ACHN (cell line): ENCODE measurements around the gene AGAP1.
"Not testable (repeated sequence)": the region's sequence is repeated elsewhere in the genome, so short reads cannot be mapped to it uniquely, and the experiment has no call there.

Experiments used
- DNase-seq: peaks from one replicate; pipeline ENCODE4 v3.0.0-alpha.2; 2015
- in situ Hi-C: cut with HindIII; loops from 2 replicates; pipeline ENCODE4 v1.10.0; 2017; ENCODE audit warnings: low sequenced_read_pairs, low pct_ligation_motif_present, low pct_unique_long_range_greater_than_20kb

The AGAP1 gene

DNA sequence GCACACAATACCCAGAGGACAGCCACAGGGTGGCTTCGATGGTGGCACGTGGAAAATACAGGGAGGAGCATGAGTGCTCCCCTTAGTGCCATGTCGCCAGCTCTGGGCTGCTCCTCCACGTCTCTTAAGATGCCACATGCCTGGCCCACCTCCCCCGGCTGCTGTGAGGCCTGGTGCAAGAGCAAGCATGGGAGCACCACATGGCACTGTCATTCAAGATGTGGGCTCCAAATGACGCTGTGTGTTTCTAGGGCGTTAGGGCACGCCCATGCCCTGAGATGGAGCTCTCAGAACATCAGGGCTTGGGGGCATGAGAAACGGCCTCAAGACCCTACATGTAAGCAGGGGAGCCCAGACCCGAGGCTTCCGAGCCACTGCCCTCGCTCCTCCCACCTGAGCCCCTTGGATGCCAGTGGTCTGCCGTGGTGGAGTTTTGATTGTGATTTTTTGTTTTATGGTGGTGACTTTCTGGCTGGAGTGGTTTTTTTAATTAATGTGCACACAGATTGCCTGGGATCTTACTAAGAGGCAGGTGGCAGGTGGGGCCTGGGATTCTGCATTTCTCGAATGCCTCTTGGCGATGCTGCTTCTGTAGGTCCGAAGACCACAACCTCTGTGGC, 435.0 kb downstream of the AGAP1 start:
- in situ Hi-C loops: no loop called here
- no peak for DNase-seq

DNA sequence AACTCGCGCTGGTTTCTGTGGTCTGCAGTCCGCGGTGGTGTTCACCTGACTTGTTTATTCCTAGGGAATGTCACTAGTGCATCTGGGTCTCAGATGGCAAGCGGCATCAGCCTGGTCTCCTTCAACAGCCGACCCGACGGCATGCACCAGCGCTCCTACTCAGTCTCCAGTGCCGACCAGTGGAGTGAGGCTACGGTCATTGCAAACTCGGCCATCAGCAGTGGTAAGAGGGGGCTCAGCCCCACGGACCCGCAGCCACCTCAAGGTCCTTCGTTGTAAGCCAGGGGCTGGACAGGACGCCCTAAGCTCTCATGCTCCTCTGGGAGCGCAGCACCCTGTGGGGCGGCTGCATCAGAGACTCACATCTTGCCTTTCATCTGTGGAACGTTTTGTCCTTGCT, 436.9 kb downstream of the AGAP1 start:
- no peak for DNase-seq
- in situ Hi-C loops: no loop called here

DNA sequence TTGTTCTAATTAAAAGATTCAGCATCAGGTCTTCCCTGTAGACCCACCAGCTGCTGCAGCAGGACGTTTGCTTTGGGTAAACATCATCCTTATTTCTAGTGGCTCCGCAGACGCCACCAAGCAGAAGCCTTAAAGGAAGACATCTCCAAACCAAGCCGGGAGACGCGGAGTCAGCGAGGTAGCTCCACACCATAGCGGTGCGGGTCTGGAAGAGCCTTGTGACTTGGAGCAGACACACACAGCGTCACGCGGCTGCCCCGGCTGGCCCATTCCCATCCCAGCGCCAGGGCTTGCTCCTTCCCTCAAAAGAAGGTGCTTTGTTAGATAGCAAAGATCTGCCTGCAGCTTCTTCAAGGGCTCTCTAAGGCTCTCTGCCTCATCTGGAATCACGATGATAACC, 437.8 kb downstream of the AGAP1 start:
- in situ Hi-C loops: no loop called here
- DNase-seq: no peak

DNA sequence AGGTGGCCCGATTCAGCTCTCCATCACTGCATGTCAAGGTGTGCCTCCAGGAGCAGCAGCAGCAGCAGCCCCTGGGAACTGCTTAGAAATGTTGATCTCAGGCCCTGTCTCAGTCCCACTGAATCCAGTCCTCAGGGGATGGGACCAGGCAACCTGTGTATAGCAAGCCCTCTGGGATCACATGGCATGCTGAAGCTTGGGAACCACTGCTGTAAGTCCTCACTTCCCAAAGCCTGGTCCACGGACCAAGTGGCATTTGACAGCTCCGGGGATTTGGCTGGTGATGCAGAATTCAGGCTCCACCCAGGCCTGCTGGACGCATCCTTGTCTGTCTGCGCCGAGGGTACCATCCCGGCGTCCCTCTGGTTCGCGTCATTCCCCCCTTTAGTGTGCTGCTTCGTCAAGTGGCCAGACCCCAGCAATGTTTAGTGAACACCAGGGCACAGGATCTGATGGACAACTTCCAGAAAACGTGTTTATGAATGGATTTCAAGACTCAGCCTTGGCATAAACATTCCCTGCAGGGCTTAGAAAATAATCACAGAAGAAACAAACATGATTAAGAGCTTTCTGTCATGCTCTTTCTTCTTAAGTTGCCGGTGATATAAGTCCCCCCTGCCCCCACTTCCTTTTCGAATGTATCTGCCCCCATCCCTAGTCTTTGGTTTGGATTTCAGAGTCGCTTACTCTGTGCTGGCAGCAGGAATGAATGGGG, 440.4 kb downstream of the AGAP1 start:
- DNase-seq: no peak
- in situ Hi-C loops: no loop called here

DNA sequence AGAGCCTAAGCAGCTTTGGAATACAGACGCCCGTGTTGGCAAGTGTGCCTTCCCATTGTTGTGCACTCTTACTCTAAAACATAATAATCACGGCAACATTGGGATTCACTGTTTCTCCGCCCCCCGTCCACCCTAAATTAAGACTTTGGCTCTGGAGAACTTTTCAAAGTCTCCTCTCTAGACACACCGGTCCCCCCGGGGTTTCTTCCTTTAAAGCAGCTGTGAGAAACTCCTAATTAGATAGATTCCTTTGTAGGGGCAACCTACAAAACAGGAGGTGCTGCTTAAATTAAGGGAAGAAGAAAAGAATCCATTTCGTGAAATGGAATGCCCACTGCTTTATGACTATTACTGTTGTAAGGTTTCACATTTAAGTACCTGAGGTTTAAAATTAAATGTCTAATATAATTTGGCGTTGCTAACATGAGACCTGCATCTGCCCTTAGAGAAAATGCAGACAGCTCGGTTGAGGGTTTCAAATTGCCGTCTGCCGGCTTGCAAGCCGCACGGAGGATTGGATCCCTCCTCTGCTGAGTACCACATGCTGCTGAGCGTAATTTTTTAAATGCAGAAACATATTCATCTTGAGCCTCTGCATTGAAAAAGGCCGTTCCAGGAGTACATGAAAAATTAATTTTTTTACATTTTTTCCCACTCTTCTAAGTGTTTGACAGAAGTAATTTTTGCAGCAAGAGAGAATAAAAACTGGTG, 441.1 kb downstream of the AGAP1 start:
- DNase-seq: no peak
- in situ Hi-C loops: no loop called here

DNA sequence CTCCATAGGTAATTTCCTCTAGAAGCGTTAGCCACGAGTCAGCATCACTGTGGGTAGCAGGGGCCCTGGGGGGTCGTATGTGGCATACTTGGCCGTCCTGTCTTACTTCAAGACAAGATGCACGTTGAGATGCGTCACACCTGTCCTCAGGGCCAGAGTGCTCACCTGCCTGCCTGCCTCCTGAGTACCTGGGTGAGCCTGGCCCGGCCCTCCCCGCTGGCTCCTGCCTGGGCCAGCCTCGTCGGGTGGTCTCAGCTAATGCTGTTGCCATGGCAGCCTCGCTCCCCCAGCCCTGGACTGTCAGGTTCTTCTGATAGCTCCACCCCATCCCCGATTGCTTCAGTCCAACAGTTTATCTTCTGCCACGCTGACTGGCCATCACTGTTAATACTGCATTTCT, 441.9 kb downstream of the AGAP1 start:
- DNase-seq: no peak
- in situ Hi-C loops: no loop called here

DNA sequence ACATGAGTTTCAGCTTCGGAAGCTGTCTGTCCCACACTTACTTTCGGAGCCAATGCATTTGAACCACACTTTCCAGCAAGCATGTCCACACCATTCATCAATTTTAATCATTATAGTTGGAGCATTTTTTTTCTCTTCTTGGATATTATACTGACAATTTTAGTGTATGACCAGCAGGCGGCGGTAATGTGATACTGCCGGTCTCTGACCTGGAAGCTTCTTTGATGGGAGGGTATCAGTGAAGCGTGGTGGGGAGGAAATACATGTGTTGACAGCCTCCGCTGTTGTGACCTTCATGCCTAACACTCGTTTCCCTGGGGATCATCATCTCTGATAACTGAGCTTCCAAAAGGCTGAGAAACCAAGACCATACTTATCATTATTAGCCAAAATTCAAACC, 442.6 kb downstream of the AGAP1 start:
- peak; percentile 10 for DNase-seq
- in situ Hi-C loops: no loop called here

DNA sequence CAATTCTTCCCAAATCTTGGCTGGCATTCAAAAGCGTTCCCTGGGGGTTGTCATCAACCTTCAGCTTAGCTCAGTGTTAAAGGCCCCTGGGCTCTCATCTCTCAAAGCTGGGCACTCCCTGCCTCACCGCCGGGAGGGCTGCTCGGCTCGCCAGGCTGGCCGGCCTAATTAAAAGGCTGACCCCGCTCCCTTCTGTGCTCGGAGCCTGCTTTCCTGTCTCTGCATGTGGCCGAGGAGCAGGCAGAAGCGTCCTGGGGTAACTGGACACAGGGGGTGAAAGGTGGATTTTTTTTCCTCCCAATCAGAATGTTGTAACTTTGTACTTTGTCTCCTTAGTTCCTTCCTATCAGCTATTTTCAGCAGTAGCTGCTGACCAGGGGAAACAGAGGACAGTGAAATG, 443.2 kb downstream of the AGAP1 start:
- no peak for DNase-seq
- in situ Hi-C loops: no loop called here

DNA sequence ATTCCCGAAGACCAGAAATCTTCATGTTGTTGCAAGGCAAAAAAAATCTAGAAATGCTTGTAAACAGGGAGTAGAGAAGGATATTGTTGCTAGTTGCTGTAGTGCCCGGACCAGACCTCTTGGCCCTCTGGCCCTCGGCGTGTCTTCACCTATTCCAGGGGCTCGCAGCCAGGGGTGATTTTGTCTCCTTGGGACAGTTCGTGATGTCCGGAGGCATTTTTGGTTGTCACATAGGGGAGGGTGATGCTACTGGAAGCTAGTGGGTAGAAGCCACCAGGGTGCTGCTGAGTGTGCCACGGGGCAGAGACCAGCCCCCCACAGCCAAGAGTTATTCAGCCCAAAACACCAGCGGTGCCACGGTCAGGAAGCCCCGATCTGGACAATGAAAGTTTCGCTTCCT, 443.7 kb downstream of the AGAP1 start:
- in situ Hi-C loops: no loop called here
- DNase-seq: no peak

DNA sequence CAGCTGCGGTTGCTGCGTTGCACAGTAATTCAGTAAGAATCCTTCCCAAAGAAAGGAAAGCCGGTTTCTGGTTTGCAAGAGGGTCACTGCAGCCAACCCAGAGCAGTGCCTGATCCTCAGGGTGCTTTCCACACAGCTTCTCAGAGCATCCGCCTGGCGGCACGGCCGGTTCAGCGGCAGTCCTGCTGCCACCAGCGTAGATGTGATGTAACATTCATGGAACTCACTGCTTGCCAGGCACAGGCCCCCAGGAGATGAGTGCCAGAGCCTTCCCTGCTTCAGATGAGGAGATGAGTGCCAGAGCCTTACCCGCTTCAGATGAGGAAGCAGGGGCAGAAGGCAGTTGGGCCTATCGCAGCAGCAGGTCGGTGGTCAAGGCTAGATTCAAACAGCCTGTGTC, 444.1 kb downstream of the AGAP1 start:
- no peak for DNase-seq
- in situ Hi-C loops: no loop called here

DNA sequence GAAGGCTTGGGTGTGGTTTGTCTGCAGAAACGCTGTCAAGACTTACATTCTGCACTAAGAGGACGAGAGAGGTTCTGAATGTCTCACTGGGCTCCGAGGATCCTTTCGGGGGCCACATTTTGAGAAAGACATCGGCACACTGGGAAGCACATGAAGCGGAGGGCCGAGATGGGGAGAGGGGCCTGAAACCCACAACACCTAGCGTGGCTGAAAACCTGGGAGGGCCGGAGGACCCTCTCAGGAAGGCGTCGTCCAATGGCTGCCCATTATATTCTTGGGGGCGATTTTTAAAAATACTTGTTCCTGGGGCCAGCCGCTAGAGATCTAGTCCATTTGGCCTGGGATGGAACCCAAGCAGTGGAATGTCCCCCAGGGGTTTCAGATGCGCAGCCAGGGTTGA, 444.8 kb downstream of the AGAP1 start:
- DNase-seq: no peak
- in situ Hi-C loops: no loop called here

DNA sequence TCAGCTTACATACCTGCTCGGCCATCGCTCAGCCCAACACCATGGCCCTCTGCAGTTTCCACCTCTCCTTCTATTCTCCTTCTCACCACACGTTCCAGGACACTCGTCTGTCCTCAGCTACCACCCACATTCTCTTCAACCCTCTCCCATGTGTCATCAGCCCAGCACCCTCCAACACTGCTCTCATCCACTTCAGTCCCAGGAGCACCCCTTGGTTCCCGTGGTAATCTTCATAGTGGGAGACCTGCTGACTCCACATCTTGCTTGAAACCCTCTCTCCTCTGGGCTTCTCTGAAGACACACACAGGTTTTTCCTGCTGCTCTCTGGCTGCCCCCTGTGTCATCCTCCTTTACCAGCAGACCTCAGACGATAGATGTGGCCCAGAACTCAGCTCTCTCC, 445.6 kb downstream of the AGAP1 start:
- in situ Hi-C loops: no loop called here
- no peak for DNase-seq

DNA sequence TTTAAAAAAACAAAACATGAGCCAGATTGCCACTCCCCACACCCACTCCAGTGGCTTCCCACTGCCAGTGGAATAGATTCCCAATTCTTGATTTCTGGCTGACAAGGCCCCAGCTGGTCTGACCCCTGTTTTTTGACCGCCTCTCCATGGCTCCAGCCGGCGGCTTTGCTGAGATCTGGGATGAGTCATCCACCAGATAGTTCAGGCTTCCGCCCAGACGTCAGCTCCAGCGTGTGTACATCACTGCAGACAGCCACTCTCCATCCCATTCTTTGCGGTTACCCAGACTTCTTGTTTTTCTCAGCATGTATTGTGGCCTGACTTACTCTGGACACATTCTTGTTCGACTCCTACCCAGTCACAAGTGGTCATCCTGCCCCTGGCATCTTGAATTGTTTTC, 446.5 kb downstream of the AGAP1 start:
- peak; percentile 86 for DNase-seq
- in situ Hi-C loops: no loop called here

DNA sequence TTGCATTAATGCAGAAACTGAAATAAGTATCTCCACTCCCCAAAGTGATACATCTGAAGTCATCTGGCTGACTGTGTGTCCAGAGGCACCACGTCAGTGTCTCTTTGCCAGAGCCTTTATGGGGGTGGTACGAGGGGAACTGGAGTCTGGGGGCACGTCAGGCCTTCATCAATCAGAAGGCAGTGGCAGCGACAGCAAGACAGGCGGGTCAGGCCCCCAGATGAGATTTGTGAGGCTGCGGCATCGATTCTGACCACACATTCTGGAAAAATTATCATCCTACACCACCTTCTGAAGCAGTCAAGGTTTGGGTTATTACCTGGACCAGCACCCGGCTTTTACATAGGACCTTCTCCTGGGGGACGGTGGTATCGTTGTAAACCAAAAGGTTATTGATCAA, 450.7 kb downstream of the AGAP1 start:
- no peak for DNase-seq
- in situ Hi-C loops: no loop called here

DNA sequence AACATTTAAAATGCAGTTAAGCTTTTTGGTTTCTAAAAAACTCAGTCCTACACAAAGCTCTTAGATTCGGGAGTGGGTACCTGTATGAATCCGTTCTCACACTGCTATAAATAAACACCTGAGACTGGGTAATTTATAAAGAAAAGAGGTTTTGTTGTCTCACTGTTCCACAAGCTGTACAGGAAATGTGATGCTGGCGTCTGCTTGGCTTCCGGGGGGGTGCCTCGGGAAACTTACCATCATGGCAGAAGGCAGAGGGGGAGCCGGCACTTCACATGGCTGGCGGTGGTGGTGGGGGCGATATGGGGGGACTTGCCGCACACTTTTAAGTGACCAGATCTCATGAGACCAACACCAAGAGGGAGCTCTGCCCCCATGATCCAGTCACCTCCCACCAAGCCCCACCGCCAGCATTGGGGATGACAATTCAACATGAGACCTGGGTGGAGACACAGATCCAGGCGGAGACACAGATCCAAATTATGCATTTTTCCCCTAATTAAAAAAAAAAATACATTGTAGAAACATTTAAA, 451.8 kb downstream of the AGAP1 start:
- no peak for DNase-seq
- in situ Hi-C loops: no loop called here

DNA sequence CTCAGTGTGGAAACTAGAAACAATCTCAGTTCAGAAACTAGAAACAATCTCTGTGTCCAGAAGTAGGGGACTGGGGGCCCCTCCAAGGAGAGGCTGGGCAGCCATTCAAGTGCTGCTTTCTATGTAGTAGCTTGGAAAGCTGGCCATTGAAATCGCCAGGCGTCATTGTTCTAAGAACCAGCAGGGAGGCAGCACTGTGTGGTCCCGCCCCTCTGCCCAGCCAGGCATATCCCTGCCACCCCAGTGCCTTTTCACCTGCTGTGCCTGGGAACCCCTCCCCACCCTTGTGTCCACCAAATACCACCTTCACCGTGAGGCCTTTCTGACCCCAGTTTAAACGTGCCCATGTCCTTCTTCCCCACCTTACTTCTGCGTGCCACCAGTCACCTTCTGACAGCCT, 452.7 kb downstream of the AGAP1 start:
- DNase-seq: no peak

DNA sequence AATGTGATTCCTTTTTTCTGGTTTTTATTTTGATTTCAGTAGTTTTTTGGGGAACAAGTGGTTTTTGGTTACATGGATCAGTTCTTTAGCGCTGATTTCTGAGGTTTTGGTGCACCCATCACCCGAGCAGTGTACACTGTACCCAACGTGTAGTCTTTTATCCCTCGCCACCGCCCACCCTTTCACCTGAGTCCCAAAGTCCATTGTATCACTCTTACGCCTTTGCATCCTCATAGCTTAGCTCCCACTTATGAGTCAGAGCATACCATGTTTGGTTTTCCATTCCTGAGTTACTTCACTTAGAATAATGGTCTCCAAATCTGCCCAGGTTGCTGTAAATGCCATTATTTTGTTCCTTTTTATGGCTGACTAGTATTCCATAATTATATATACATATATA, 453.2 kb downstream of the AGAP1 start:
- DNase-seq, in situ Hi-C loops: not testable (repeated sequence)

More for the DNA sequence above, 452.7 kb downstream of the AGAP1 start:
- in situ Hi-C loops: no loop called here

DNA sequence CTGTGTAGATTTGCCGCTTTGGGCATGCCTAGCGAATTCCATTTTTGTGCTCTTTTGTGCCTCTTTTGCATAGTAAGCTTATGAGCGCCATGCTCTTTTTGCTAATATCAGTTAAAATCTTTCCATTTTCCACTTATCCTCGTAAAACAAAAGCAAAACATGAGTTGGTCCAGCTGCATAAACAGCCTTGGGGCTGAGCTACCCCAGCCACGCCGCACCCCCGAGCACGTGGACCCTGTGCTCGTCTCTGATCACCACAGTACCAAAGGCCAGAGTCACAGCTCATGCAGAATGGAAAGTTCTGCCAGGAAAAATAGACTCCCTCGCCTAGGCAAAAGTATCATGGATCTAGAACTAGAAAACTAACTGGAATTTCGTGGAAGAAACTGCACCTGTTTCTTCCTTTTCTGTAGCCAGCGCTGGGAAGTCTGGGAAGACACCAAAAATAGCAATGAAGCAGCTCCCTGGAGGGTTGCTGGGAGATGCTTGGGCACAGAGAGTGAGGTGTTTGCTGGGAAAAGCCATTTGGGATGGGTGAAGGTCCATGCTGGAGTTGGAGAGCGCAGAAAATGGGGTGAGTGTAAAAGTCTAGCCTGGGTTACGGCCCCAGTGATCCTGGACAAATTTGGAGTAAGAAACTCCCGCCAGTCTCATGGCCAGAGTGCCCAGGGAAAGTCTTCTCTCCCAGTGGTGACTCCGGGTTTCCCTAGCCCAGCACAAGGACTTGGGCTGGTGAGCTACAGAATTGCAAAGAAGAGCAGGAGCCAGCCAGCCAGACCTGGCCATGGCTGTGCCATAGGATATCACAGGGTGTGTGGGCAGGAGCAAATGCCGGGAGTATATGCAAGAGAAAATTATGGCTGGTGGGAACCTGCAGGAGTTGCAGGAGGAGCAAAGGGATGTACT, 456.0 kb downstream of the AGAP1 start:
- in situ Hi-C loops: no loop called here

DNA sequence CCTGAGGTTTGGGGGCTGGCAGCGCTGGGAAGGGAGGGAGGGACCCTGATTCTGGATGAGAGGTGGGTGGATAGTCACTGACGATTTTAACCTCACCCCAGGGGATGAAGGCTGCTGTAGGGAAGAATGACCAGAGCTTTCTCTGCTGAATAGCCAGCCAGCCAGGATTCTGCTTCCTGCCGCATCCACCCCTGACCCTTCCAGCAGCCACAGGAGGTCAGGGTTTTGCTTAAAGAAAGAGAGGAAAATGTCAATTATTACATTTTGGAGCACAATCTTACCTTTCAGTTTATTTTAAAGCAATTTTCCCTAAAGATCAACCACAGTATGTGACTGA, 456.6 kb downstream of the AGAP1 start:
- in situ Hi-C loops: no loop called here
- DNase-seq: no peak

More for the DNA sequence above, 456.0 kb downstream of the AGAP1 start:
- DNase-seq: no peak
